GM19397 (cell line): ENCODE data around the gene C14orf93.
A peak's percentile ranks its signal among the peaks of the same experiment; 100 is the strongest.
"Not testable (repeated sequence)": the region's sequence is repeated elsewhere in the genome, so short reads cannot be mapped to it uniquely, and the experiment has no call there.

Source experiments
- ATAC-seq: cut with Tn5 transposase; IDR thresholded peaks from one replicate; pipeline ENCODE4 v1.9.1; 2021; ENCODE audit warnings: mild to moderate bottlenecking, moderate library complexity; ENCODE audit not compliant: unreplicated experiment

Gene C14orf93

GRCh38 chr14:23023022-23023794 is 13.3 kb upstream of the C14orf93 start:
- no peak for ATAC-seq

DNA sequence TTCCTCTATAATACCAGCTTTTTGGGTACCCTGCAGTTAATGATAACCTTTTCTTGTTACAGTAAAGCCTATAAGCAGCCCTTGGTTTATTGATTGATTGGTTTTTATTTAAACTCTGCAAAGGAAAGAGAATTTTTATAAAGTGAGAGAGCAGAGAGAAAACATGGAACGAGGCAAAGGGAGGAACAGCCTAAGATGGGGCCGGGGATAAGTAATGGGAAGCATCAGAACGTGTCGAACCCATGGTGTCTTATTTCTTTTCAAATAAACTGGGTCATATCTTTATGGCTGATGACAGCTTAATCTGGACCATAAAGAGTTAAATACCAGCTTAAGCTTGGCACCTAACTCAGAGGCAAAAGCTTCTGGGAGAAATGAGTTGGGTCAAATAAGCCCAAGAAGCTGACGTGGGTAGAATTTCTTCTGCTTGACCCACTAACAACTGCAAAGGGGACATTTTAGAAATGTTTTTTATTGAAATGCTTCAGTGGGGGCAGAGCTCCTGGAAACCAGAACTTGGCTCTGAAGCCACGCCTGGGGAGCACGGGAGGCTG is 12.0 kb upstream of the C14orf93 start:
- no peak for ATAC-seq

- ATAC-seq, result no peak
Measured at GRCh38 chr14:23021434-23021833, 11.5 kb upstream of the C14orf93 start.

GRCh38 chr14:23020143-23021128 is 10.5 kb upstream of the C14orf93 start:
- no peak for ATAC-seq

- no peak for ATAC-seq
Measured at GRCh38 chr14:23018107-23018506, 8.2 kb upstream of the C14orf93 start.

GRCh38 chr14:23017091-23017490 is 7.1 kb upstream of the C14orf93 start:
- no peak for ATAC-seq

DNA sequence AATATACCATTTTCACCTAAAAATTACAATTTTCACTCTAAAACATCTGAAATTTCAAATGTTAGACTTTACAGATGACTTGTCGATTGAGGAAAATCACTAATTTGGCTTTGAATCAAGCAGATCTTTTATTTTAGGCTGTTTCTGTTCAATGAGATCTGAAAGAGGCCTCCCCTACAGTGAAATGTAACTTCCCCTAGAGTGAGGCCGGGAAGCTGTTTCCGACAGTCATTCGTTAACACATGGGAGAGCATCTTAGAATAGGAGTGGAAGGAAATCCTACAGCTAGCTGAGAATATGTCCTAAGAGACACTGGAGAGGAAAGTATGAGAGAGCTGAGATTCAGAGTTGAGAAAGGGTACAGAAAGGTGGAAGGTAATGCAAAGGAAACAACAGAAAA is 5.7 kb upstream of the C14orf93 start:
- ATAC-seq, result no peak

GRCh38 chr14:23013749-23014054 is 3.8 kb upstream of the C14orf93 start:
- ATAC-seq, result not testable (repeated sequence)

DNA sequence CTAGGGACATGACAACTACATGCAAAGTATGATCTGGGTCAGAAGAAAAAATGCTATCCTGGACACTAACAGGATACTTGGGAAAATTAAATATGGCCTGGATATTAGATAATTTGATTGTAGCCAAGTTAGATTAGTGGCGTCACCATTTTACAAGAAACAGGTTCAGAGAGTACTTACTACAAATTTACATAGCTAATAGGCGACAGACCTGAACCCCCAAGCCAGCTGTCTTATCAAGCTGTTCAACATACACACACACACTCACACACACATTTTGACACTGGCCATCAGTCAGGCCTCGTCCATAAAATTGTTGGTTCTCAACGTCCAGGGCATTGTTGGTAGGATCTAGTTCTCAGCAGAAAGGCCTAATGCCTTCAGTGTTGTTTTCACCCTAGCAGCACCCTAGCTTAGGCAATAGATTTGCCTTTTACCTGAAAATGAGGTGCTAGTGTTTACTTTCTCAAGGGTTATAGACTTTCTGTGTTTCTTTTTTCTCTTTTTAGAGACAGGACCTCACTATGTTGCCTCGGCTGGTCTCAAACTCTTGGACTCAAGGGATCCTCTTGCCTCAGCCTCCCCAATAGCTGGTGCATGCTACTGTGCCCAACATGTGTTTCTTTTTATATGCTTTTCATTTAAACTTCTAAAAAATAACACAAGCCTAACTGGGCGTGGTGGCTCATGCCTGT is 3.3 kb upstream of the C14orf93 start:
- no peak for ATAC-seq

DNA sequence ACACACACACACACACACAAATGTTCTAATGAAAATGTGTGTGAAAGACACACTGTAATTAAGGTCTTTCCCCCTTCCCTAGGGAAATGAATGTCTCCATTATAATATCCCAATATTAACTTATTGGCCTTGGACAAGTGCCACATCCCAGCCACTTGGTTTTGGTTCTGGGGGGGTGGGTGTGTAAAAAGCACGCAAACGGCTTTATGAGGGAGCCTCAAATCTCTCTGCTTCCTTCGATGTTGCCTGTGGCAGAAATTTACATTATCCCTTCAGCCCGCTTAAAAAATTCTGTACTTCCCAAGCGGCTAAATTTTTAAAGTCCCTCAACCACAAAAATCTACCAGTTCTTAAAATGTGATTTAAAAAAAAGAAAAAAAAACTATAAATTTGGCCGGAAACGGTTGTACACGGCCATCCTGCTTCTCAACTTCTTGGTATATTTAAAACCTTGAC is 432 bp downstream of the C14orf93 start:
- ATAC-seq, result no peak

- no peak for ATAC-seq
Measured at GRCh38 chr14:23008831-23009230, 1.1 kb downstream of the C14orf93 start.

DNA sequence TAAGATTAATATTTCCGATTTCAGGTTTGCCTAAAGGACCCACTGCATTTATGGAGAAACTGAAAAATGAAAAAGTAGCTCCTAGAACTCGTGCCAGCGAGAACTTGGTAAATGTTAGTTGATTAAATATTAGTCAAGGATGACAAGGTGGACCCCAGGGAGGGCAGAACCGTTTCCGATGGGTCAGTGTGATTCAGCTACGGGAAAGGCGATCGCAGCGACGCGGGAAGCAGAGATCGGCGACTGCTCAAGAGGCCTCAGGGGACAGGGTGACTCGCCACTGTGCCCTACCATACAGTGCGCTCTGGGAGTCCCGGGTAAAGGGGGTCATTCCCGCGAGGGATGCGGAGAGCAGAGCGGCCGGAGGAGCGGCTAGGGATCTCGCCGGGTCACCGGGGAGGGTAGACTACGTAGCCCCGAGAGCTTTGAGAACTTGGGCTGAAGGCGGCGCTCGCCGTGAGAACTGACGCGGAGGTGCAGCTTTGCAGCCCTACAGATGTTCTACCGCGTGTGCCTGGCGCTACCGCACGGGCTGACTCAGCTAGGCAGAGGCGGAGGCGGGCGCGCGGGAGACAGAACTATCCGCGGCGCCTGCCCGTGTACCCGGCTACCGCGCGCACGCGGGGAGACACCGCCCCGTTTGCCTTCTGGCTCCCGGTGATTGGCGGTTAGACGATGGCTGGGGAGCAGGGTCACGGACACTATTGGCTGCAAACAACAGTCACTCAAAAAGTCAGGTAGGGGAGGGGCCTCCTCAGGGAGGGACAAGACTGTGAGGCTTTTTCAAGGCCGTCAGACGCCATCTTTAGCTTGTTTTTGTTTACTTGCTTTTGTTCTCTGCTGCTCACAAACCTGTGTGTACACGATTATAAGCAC is 3.2 kb downstream of the C14orf93 start:
- peak; percentile 93 for ATAC-seq

DNA sequence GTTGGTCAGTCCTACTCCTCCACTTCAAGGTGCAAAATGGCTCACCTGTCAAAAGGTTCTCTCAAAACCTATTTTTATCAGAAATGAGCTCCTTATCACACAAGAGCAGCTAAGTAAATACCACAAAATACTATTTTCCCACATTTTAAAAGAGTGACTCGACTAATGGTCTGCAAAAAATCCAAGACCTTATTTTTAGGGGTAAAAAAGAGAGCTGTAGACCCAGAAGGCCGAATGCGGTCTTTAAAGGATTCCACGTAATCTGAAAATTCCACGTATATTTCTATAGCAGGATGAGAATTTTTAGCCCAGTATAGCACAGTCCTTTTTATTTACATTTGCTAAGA is 3.8 kb downstream of the C14orf93 start:
- ATAC-seq, result no peak

- ATAC-seq, result no peak
Measured at GRCh38 chr14:23005451-23006187, 4.3 kb downstream of the C14orf93 start.

GRCh38 chr14:23004274-23004673 is 5.7 kb downstream of the C14orf93 start:
- not testable (repeated sequence) for ATAC-seq

DNA sequence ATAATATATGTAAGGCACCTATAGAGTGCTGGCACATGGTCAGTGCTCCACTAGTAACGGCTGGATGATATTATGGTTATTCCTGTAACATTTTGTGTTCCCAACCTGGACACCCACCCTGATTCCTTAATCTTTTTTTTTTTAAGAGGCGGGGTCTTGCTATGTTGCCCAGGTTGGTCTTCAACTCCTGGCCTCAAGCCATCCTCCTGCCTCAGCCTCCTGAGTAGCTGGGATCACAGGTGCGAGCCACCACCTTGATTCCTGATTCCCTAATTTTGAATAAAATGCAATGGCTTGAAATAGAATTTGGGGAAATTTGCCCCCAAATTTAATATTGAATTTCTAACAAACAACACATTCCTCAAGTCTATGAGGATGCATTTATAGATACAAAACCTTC is 7.4 kb downstream of the C14orf93 start:
- no peak for ATAC-seq

DNA sequence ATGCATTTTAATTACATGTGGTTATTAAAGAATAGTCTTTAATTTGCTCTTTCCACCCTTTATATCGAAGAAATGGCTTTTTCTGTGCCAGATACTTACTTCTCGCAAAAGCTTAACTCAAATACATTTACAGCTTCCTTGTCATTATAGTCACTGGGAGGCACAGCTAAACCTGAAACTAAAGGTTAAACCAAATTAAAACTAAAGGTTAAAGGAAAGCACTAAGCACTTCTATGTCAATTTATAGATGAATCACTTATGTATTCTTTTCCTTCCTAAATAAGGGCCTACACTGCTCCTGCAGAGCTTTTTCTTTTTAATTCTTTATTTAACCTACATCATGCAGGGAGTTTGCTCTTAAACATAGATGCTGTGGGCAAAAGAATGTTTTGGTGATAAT is 9.1 kb downstream of the C14orf93 start:
- ATAC-seq, result no peak

GRCh38 chr14:22998329-22999012 is 11.5 kb downstream of the C14orf93 start:
- ATAC-seq, result no peak
